ENCODE data around the gene CCNL2.

DNA sequence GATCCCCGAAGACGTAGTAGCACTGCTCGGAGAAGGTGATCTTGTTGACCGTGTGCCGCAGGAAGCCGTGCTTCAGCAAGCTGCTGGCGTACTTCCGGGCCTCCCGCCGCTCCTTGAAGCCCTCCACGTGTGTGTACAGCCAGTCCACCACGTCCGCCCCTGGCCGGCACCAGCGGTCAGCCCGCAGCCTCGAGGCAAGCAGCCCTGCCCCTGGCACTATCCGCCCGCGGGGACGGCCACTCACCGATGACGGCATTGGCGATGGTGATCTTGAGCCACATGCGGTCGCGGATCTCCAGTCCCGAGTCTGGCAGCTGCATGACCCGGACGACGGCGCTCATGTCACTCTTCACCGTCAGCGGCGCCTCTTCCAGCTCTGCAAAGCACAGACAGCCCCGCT is 60.9 kb downstream of the CCNL2 start:
- no peak for TF ChIP-seq POLR2A (IDR thresholded peaks at IDR 0.05)
- TF ChIP-seq, protein P1, sequence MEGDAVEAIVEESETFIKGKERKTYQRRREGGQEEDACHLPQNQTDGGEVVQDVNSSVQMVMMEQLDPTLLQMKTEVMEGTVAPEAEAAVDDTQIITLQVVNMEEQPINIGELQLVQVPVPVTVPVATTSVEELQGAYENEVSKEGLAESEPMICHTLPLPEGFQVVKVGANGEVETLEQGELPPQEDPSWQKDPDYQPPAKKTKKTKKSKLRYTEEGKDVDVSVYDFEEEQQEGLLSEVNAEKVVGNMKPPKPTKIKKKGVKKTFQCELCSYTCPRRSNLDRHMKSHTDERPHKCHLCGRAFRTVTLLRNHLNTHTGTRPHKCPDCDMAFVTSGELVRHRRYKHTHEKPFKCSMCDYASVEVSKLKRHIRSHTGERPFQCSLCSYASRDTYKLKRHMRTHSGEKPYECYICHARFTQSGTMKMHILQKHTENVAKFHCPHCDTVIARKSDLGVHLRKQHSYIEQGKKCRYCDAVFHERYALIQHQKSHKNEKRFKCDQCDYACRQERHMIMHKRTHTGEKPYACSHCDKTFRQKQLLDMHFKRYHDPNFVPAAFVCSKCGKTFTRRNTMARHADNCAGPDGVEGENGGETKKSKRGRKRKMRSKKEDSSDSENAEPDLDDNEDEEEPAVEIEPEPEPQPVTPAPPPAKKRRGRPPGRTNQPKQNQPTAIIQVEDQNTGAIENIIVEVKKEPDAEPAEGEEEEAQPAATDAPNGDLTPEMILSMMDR (IDR thresholded peaks at IDR 0.05): no peak

Data from adrenal gland (tissue), 5 donors.